ENCODE results near the gene PHEX.

The PHEX gene

DNA sequence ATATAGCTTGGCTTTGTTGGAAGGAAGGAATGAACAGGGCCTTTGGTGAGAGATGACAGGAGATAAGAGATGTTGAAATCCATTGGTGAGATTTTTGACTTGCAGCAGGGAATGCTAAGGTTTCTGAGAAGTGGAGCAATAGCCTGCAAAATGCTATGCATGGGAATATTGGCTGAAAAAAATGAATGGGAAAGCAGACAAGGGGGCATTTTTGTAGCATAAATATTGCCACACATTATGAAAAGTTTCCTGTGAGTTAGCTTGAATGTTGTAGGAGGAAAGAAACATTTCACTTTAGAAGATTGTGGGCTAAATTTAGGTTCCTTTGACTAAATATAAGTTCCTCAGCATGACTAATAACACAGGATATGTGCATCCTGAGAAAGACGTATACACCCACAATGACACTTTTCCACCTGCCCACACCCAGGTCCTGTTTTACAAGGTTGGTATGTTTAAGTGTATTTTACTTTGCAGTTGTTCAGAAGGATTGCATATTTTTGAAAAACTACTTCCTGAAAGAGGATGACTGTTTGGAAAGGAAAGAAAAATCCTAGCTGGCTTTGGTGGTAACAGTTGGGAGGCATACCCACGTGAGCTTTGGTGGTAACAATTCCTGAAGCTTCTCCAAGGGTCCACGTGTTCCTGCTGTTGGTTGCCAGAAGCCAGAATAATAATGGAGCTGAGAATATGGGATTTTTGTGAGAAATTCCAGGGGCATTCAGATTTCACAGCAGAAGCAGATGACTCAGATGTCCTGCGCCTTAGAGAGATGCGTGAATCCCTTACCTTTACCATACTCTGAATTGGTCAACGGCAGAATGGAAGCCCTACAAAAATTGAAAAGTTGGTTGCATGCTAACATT, 28.5 kb downstream of the PHEX start:
- H3K9me3 ChIP-seq (ENCODE audit: control insufficient read depth, low read length): no peaks in the 10 kb centered on the region
- no peak overlapping the region for H3K27ac ChIP-seq (ENCODE audit: insufficient read depth, low read depth, low read length, poor library complexity, severe bottlenecking)
- no peaks in the 10 kb centered on the region for H3K36me3 ChIP-seq (ENCODE audit: control insufficient read depth, insufficient read depth, low read length)
- 86 to 90% methylated on average over 4 to 5 of the region's 6 CpGs for WGBS, 2 experiments
- H3K4me3 ChIP-seq (ENCODE audit: insufficient read depth, low read depth, low read length): no peak overlapping the region
- no peaks in the 10 kb centered on the region for H3K27me3 ChIP-seq (ENCODE audit: control insufficient read depth, insufficient read depth, low read length, poor library complexity, severe bottlenecking)
- H3K4me1 ChIP-seq (ENCODE audit: control insufficient read depth, insufficient read depth, low read length): no peaks in the 10 kb centered on the region

DNA sequence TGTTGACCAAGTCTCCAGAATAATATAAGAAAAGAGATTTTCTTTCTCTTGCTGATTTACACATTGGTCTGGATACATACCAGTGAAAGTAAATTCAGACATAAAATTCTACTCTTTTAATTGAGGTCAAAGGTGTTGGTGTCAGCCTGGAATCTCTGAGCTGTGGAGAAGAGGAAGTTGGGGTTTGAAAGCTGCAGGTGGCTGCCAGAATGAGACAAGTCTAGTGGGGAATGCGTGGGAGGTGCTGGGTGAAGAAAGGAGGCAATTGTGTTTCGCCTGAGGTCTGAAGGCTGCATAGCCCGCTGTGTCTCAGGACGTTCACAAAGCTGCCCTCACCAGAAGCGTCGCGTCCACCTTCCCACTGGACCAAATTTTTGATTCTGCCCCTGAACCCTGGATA, 31.2 kb downstream of the PHEX start:
- H3K36me3 ChIP-seq (ENCODE audit: control insufficient read depth, insufficient read depth, low read length): no peaks in the 10 kb centered on the region
- WGBS, 2 experiments: 76 to 78% methylated on average over 7 of the region's 7 CpGs
- H3K9me3 ChIP-seq (ENCODE audit: control insufficient read depth, low read length): no peaks in the 10 kb centered on the region
- no peaks in the 10 kb centered on the region for H3K27me3 ChIP-seq (ENCODE audit: control insufficient read depth, insufficient read depth, low read length, poor library complexity, severe bottlenecking)
- no peaks in the 10 kb centered on the region for H3K4me1 ChIP-seq (ENCODE audit: control insufficient read depth, insufficient read depth, low read length)
- H3K27ac ChIP-seq (ENCODE audit: insufficient read depth, low read depth, low read length, poor library complexity, severe bottlenecking): no peak overlapping the region
- no peak overlapping the region for H3K4me3 ChIP-seq (ENCODE audit: insufficient read depth, low read depth, low read length)

DNA sequence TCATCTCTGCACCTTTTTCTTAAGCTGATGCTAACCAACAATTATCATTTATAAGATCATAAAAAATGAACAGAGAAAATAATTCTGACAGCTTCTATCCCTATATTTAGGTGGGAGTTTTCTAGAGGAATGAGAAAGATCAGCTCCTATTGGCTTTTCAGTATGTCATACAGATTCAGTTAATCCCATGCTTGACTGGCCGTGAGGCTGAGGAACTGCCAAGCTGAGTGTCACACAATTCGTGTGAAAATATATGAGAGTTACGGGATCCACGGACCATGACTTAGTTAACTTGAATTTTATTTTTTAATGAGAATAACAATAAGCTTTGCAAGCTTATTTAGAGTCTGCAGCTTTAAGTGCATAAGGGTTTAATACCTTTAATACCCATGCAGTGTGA, 37.5 kb downstream of the PHEX start:
- no peak overlapping the region for H3K27ac ChIP-seq (ENCODE audit: insufficient read depth, low read depth, low read length, poor library complexity, severe bottlenecking)
- no peaks in the 10 kb centered on the region for H3K9me3 ChIP-seq (ENCODE audit: control insufficient read depth, low read length)
- H3K27me3 ChIP-seq (ENCODE audit: control insufficient read depth, insufficient read depth, low read length, poor library complexity, severe bottlenecking): no peaks in the 10 kb centered on the region
- WGBS, 2 experiments: 84 to 92% methylated on average over 4 of the region's 4 CpGs
- no peaks in the 10 kb centered on the region for H3K4me1 ChIP-seq (ENCODE audit: control insufficient read depth, insufficient read depth, low read length)
- H3K36me3 ChIP-seq (ENCODE audit: control insufficient read depth, insufficient read depth, low read length): no peaks in the 10 kb centered on the region
- no peak overlapping the region for H3K4me3 ChIP-seq (ENCODE audit: insufficient read depth, low read depth, low read length)

DNA sequence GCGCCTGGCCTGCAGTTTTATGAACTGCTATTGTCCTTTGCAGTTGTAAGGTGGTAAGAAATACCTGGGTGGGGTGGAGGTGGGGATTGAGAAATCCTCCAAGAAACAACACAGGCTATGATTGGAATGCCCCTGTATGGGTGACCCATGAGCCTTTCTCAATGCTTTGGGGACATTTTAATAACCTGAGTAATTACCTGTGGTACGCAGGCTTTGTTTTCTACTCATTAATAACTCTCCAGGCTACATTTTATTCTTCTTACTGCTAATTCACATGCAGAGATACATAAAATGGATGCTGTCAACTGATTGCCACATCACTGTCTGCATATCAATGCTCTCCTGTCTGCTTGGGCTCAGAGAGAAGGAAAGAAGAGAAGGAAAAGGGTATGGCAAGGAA, 41.8 kb downstream of the PHEX start:
- Histone ChIP-seq H3K36me3 (ENCODE audit: control insufficient read depth, insufficient read depth, low read length) (no peaks in the 10 kb centered on the region), H3K4me1 (ENCODE audit: control insufficient read depth, insufficient read depth, low read length) (no peaks in the 10 kb centered on the region), H3K27me3 (ENCODE audit: control insufficient read depth, insufficient read depth, low read length, poor library complexity, severe bottlenecking) (no peaks in the 10 kb centered on the region), H3K27ac (ENCODE audit: insufficient read depth, low read depth, low read length, poor library complexity, severe bottlenecking) (no peak overlapping the region), H3K4me3 (ENCODE audit: insufficient read depth, low read depth, low read length) (no peak overlapping the region), H3K9me3 (ENCODE audit: control insufficient read depth, low read length) (no peaks in the 10 kb centered on the region)
- WGBS, 2 experiments: 81 to 91% methylated on average over 2 of the region's 2 CpGs

- no peaks in the 10 kb centered on the region for H3K27me3 ChIP-seq (ENCODE audit: control insufficient read depth, insufficient read depth, low read length, poor library complexity, severe bottlenecking)
- no peaks in the 10 kb centered on the region for H3K4me1 ChIP-seq (ENCODE audit: control insufficient read depth, insufficient read depth, low read length)
- no peak overlapping the region for H3K27ac ChIP-seq (ENCODE audit: insufficient read depth, low read depth, low read length, poor library complexity, severe bottlenecking)
- H3K9me3 ChIP-seq (ENCODE audit: control insufficient read depth, low read length): no peaks in the 10 kb centered on the region
- no peak overlapping the region for H3K4me3 ChIP-seq (ENCODE audit: insufficient read depth, low read depth, low read length)
- 75 to 95% methylated on average over 1 to 2 of the region's 2 CpGs for WGBS, 2 experiments
- no peaks in the 10 kb centered on the region for H3K36me3 ChIP-seq (ENCODE audit: control insufficient read depth, insufficient read depth, low read length)
Measured at GRCh38 chrX:22078117-22078516, 46.0 kb downstream of the PHEX start.

- H3K36me3 ChIP-seq (ENCODE audit: control insufficient read depth, insufficient read depth, low read length): no peaks in the 10 kb centered on the region
- no peaks in the 10 kb centered on the region for H3K4me1 ChIP-seq (ENCODE audit: control insufficient read depth, insufficient read depth, low read length)
- no peak overlapping the region for H3K4me3 ChIP-seq (ENCODE audit: insufficient read depth, low read depth, low read length)
- 45 to 49% methylated on average over 5 to 7 of the region's 7 CpGs for WGBS, 2 experiments
- H3K9me3 ChIP-seq (ENCODE audit: control insufficient read depth, low read length): no peaks in the 10 kb centered on the region
- H3K27me3 ChIP-seq (ENCODE audit: control insufficient read depth, insufficient read depth, low read length, poor library complexity, severe bottlenecking): no peaks in the 10 kb centered on the region
- no peak overlapping the region for H3K27ac ChIP-seq (ENCODE audit: insufficient read depth, low read depth, low read length, poor library complexity, severe bottlenecking)
Measured at GRCh38 chrX:22081475-22082092, 49.5 kb downstream of the PHEX start.

DNA sequence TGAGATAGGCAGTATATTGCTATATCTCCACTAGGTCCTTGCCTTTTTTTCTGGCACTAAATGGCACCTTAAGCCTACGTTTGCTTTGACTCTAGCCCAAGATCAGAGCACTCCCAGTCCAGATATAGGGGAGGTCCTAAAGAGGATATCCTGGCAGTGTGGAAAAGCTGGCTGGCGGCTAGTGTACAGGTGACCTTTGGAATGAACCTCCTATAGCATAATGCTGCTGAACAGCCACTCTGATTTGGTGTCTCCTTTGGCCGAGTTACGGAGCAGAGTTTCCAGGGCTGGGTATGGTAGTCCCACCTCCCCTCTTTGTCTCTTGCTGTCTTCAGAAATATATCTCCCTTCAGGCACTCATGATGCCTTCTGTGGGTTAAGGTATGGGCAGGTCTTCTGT, 53.9 kb downstream of the PHEX start:
- no peak overlapping the region for H3K4me3 ChIP-seq (ENCODE audit: insufficient read depth, low read depth, low read length)
- no peaks in the 10 kb centered on the region for H3K27me3 ChIP-seq (ENCODE audit: control insufficient read depth, insufficient read depth, low read length, poor library complexity, severe bottlenecking)
- H3K4me1 ChIP-seq (ENCODE audit: control insufficient read depth, insufficient read depth, low read length): no peaks in the 10 kb centered on the region
- WGBS, 2 experiments: 93 to 94% methylated on average over 4 of the region's 4 CpGs
- no peaks in the 10 kb centered on the region for H3K36me3 ChIP-seq (ENCODE audit: control insufficient read depth, insufficient read depth, low read length)
- H3K27ac ChIP-seq (ENCODE audit: insufficient read depth, low read depth, low read length, poor library complexity, severe bottlenecking): no peak overlapping the region
- no peaks in the 10 kb centered on the region for H3K9me3 ChIP-seq (ENCODE audit: control insufficient read depth, low read length)

DNA sequence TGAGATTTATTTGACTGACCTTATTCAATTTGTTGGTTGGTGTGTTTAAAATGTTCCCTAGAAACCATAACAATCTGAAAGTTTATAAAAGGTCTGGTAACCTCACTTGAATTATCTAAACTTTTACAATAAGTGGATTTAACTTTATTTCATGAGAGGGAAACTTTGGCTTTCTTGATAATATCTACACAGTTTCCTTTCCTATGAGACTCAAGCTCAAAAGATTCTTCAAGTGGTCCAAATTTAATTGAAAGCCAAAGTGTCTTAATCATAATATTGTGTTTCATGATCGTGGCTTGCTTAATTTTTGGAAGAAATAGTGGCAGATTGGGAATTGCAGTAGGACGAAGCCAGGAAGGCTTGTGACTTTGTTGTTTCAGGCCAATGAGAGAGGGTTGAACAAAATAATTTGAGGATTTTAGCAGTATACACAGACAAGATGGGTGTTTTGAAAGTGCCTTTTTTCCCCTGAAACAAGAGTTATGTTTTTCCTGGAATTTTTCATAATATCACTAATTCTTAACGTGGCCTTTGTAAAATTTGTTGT, 55.0 kb downstream of the PHEX start:
- WGBS, 2 experiments: 86 to 91% methylated on average over 2 of the region's 3 CpGs
- Histone ChIP-seq H3K36me3 (ENCODE audit: control insufficient read depth, insufficient read depth, low read length) (no peaks in the 10 kb centered on the region), H3K27me3 (ENCODE audit: control insufficient read depth, insufficient read depth, low read length, poor library complexity, severe bottlenecking) (no peaks in the 10 kb centered on the region), H3K4me3 (ENCODE audit: insufficient read depth, low read depth, low read length) (no peak overlapping the region), H3K27ac (ENCODE audit: insufficient read depth, low read depth, low read length, poor library complexity, severe bottlenecking) (no peak overlapping the region), H3K9me3 (ENCODE audit: control insufficient read depth, low read length) (no peaks in the 10 kb centered on the region), H3K4me1 (ENCODE audit: control insufficient read depth, insufficient read depth, low read length) (no peaks in the 10 kb centered on the region)

GRCh38 chrX:22088326-22088725, 56.2 kb downstream of the PHEX start:
- Histone ChIP-seq H3K27me3 (ENCODE audit: control insufficient read depth, insufficient read depth, low read length, poor library complexity, severe bottlenecking) (no peaks in the 10 kb centered on the region), H3K9me3 (ENCODE audit: control insufficient read depth, low read length) (no peaks in the 10 kb centered on the region), H3K27ac (ENCODE audit: insufficient read depth, low read depth, low read length, poor library complexity, severe bottlenecking) (no peak overlapping the region), H3K36me3 (ENCODE audit: control insufficient read depth, insufficient read depth, low read length) (no peaks in the 10 kb centered on the region), H3K4me1 (ENCODE audit: control insufficient read depth, insufficient read depth, low read length) (no peaks in the 10 kb centered on the region), H3K4me3 (ENCODE audit: insufficient read depth, low read depth, low read length) (no peak overlapping the region)
- WGBS, 2 experiments: 100% methylated on average over 3 of the region's 4 CpGs

DNA sequence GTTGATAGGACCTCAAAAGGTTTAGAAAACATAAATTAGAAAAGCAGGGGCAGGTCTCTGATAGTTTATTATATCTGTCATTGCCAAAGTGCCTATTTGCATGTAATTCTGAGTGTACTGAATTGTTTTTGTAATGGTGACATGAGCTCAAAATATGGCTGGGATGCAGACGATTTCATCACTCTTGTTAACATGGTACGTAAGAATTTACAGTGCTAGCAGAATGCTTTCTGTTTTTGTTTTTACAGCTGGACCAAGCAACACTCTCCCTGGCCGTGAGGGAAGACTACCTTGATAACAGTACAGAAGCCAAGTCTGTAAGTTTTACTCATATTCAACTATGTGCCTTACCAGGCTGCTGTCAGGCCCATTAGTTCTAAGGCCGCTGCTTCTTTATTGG, 58.1 kb downstream of the PHEX start:
- no peak overlapping the region for H3K4me3 ChIP-seq (ENCODE audit: insufficient read depth, low read depth, low read length)
- 91 to 92% methylated on average over 4 of the region's 4 CpGs for WGBS, 2 experiments
- H3K27ac ChIP-seq (ENCODE audit: insufficient read depth, low read depth, low read length, poor library complexity, severe bottlenecking): no peak overlapping the region
- no peaks in the 10 kb centered on the region for H3K27me3 ChIP-seq (ENCODE audit: control insufficient read depth, insufficient read depth, low read length, poor library complexity, severe bottlenecking)
- no peaks in the 10 kb centered on the region for H3K36me3 ChIP-seq (ENCODE audit: control insufficient read depth, insufficient read depth, low read length)
- H3K4me1 ChIP-seq (ENCODE audit: control insufficient read depth, insufficient read depth, low read length): peaks cover 3% of the 10 kb centered on the region
- no peaks in the 10 kb centered on the region for H3K9me3 ChIP-seq (ENCODE audit: control insufficient read depth, low read length)
